VCaP (cell line): ENCODE measurements around the gene HHLA2.
"Not testable (repeated sequence)": the region's sequence is repeated elsewhere in the genome, so short reads cannot be mapped to it uniquely, and the experiment has no call there.

Source experiments
- H3K27ac ChIP-seq: fragments of 450-650 bp; 2 replicates; pipeline ENCODE4 v1.5.1; 2017
- TF ChIP-seq, protein P1 (sequence below): fragments of 450-650 bp; conservative IDR thresholded peaks from 2 replicates; pipeline ENCODE4 v1.5.1; 2017; ENCODE audit warnings: mild to moderate bottlenecking, moderate library complexity

The HHLA2 gene

DNA sequence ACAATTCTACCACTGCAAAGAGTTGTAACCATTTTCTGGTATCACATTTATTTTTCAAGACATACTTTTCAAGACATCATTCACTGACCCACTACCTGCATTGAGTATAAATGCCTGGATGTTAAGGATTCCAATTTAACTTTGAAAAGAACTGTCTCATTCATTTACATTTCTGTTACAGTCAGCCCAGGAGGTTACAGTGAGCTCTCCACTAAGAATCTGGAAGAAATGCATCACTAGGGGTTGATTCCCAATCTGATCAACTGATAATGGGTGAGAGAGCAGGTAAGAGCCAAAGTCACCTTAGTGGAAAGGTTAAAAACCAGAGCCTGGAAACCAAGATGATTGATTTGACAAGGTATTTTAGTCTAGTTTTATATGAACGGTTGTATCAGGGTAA, 81.0 kb downstream of the HHLA2 start:
- TF ChIP-seq, protein P1, sequence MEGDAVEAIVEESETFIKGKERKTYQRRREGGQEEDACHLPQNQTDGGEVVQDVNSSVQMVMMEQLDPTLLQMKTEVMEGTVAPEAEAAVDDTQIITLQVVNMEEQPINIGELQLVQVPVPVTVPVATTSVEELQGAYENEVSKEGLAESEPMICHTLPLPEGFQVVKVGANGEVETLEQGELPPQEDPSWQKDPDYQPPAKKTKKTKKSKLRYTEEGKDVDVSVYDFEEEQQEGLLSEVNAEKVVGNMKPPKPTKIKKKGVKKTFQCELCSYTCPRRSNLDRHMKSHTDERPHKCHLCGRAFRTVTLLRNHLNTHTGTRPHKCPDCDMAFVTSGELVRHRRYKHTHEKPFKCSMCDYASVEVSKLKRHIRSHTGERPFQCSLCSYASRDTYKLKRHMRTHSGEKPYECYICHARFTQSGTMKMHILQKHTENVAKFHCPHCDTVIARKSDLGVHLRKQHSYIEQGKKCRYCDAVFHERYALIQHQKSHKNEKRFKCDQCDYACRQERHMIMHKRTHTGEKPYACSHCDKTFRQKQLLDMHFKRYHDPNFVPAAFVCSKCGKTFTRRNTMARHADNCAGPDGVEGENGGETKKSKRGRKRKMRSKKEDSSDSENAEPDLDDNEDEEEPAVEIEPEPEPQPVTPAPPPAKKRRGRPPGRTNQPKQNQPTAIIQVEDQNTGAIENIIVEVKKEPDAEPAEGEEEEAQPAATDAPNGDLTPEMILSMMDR, result no peak
- H3K27ac ChIP-seq, result no peak overlapping the region

DNA sequence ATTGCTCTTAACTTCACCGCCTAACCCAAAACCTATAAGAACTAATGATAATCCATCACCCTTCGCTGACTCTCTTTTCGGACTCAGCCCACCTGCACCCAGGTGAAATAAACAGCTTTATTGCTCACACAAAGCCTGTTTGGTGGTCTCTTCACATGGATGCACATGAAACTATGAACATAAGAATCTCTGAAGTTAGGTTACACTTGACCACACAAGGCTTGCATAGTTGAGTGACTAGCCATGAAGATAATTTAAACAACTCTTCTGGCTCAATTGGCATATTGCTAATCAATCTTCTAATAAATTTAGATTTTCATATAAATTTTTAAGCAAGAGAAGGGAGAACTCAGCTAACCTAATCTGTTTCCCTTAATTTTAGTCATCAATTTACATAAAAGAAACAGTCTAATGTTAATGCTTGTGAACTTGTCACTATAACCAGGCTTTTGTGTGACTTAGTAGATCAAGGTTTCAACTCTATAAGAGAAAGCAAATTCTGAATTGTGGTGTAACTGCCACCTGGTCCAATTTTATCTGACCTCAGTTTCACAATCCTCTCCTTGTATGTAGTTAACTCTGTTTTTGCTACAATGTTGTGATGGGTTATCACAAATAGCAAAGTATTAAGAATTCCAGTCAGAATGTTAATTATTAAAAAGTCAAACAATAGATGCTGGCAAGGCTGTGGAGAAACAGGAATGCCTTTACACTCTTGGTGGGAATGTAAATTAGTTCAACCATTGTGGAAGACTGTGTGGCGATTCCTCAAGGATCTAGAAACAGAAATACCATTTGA, 82.0 kb downstream of the HHLA2 start:
- TF ChIP-seq, protein P1, result no peak
- no peak overlapping the region for H3K27ac ChIP-seq

DNA sequence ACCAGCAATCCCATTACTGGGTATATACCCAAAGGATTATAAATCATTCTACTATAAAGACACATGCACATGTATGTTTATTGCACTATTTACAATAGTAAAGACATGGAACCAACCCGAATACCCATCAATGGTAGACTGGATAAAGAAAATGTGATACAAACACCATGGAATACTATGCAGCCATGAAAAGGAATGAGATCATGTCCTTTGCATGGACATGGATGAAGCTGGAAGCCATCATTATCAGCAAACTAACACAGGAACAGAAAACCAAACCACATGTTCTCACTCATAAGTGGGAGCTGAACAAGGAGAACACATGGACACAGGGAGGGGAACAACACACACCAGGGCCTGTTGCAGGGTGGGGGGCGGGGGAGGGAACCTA, 82.6 kb downstream of the HHLA2 start:
- H3K27ac ChIP-seq, result not testable (repeated sequence)

DNA sequence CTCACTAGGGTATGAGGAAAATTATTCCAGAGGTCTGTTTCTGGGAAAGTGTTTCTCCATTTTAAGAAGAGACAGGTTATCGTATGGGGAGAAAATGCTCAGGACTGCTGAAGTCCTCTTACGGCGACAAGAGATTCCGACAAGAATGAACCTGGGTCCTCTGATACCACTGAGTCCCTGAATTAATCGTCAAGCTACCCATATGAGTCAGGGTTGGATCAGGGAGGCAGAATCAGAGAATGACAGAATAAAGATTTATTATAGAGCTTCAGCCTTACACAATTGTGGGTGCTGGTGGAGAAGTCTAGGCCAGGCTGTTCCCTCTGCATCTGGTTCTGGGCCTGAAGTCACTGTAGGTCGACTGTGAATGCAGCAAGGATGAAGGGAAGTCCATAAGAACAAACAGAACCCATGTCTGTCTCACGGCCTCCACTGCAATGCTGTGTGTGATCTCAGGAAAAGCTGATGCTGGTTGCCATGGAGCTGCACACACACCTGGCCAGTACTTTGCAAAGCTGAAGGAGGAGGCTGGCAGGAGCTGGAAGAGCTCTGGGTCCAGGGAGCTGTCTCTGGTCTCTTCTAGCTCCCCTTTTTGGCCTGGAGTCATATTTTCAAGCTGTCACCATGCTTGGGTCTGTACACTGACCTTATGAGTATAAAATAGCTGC, 83.9 kb downstream of the HHLA2 start:
- peak overlapping the region; percentile 15; the same call in 1 of the 2 replicates for H3K27ac ChIP-seq
- TF ChIP-seq, protein P1, result no peak

DNA sequence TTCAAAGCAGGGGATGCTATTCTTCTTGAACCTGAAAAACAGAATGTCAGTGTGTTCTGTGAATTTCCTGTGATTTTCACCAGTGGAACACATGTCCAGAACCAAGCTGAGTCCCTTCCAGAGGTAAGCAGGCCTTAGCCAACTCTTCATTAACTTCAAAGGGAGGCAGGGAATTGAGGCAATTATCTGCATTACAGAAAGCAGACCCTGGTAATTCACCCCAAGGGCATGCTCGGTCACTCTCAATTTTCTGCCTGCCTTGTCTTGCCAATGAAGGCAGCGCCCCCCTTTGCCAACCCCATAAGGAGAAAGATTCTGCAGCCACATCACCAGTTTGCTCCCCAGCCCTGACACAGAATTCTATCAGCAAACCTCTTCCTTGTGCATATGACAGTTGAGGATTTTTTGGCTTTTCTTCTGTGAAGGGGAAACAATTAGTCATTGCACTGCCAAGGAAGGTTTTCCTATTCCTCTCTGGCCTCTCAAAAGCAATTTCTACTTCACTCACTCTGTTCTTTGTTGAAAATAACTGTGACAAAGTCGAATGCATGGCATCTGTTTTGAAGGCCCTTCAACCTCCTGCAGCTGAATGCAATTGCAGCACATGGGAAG, 85.3 kb downstream of the HHLA2 start:
- H3K27ac ChIP-seq, result peak overlapping the region; percentile 83
- TF ChIP-seq, protein P1, result no peak

DNA sequence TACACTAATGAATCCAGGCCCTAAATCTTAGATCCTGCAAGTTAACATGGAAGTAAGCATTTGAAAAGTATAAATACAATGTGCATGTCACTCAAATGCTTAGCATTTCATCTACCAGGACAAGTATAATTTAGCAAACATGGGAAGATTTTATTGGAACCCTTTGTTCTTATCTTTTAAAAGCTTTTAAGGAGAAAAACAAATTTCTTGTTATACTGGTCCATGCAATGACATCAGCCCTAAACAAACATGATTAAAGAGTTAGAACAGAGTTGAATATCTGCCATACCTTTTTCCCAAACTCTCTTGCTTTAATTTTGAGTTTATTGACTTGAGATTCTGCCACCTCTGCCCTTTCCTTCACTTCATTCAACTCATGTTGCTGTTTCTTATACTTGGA, 87.0 kb downstream of the HHLA2 start:
- H3K27ac ChIP-seq, result peak overlapping the region; percentile 83
- TF ChIP-seq, protein P1, result no peak

DNA sequence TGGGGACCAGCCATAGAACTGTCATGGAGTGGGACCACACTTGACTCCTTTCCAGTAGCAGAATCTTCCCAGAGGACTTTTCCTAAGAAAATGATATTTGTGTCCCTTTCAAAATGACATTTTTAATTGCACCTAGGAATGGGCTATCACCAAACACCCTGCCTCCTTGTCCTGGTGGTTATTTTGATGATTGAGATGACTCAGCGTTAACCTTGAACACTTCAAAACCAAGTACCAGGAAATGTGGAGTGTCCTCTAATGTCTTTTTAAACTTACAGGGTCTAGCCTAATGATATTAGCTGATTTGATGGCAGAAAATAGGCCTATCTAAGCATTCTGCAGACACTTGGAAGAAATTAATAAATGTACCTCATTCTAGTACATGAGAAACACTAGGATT, 90.7 kb downstream of the HHLA2 start:
- no peak overlapping the region for H3K27ac ChIP-seq
- TF ChIP-seq, protein P1, result no peak
